Neural cell (in vitro differentiated cells): ENCODE measurements around the gene ZNF79. TPM values are rescaled to one million over a fixed set of nuclear protein-coding genes. Genes with fewer than 3 reads are reported as not detected.

Experiments used
- H2AFZ ChIP-seq: fragments of 200-600, 300-800 bp; sonication (generic), shearing (Covaris generic); 2 replicates; pipeline ENCODE4 v1.6.0; 2014; ENCODE audit warnings: low read depth, mild to moderate bottlenecking, antibody characterized with exemption, low read length, moderate library complexity
- H3F3A ChIP-seq: fragments of 200-600 bp; shearing (Covaris generic); 2 replicates; pipeline ENCODE4 v1.6.1; 2016; ENCODE audit warnings: mild to moderate bottlenecking, moderate library complexity, mixed read lengths, antibody characterized with exemption, low read length; ENCODE audit not compliant: insufficient read depth, poor library complexity, severe bottlenecking
- H3K27ac ChIP-seq: fragments of 200-600, 300-800 bp; sonication (generic), shearing (Covaris generic); 2 replicates; pipeline ENCODE4 v1.5.1; 2014; ENCODE audit warnings: mild to moderate bottlenecking, low read length, moderate library complexity
- H3K27me3 ChIP-seq: fragments of 300-800, 200-600 bp; sonication (generic), shearing (Covaris generic); 2 replicates; pipeline ENCODE4 v1.6.0; 2014; ENCODE audit warnings: mild to moderate bottlenecking, low read depth, low read length, moderate library complexity; ENCODE audit not compliant: insufficient read depth
- H3K36me3 ChIP-seq: fragments of 300-800, 200-600 bp; sonication (generic), shearing (Covaris generic); 2 replicates; pipeline ENCODE4 v1.5.1; 2014; ENCODE audit warnings: mild to moderate bottlenecking, antibody characterized with exemption, low read length, moderate library complexity; ENCODE audit not compliant: insufficient read depth
- H3K4me2 ChIP-seq: fragments of 300-800, 200-600 bp; sonication (generic), shearing (Covaris generic); 2 replicates; pipeline ENCODE4 v1.6.0; 2014; ENCODE audit warnings: mild to moderate bottlenecking, low read length
- H3K4me3 ChIP-seq: fragments of 300-800, 200-600 bp; sonication (generic), shearing (Covaris generic); 2 replicates; pipeline ENCODE4 v1.5.1; 2014; ENCODE audit warnings: mild to moderate bottlenecking, low read length, moderate library complexity
- H3K79me2 ChIP-seq: fragments of 200-600 bp; shearing (Covaris generic); replicated peaks from 2 replicates; pipeline ENCODE4 v1.6.0; 2014; ENCODE audit warnings: mild to moderate bottlenecking, low read length, moderate library complexity; ENCODE audit not compliant: insufficient read depth
- H3K9ac ChIP-seq: fragments of 300-800, 200-600 bp; sonication (generic), shearing (Covaris generic); 2 replicates; pipeline ENCODE4 v1.6.1; 2016; ENCODE audit warnings: mild to moderate bottlenecking, low read length, mixed read lengths
- H3K9me2 ChIP-seq: fragments of 200-600 bp; shearing (Covaris generic); 2 replicates; pipeline ENCODE4 v1.6.1; 2016; ENCODE audit warnings: mild to moderate bottlenecking, low read length, mixed read lengths; ENCODE audit not compliant: insufficient read depth
- H3K9me3 ChIP-seq: fragments of 200-600, 300-800 bp; sonication (generic), shearing (Covaris generic); 2 replicates; pipeline ENCODE4 v1.6.1; 2016; ENCODE audit warnings: mild to moderate bottlenecking, mixed run types, low read length, moderate library complexity, mixed read lengths
- H4K20me1 ChIP-seq: fragments of 200-600 bp; shearing (Covaris generic); 2 replicates; pipeline ENCODE4 v1.6.1; 2016; ENCODE audit warnings: mild to moderate bottlenecking, mixed run types; ENCODE audit not compliant: insufficient read depth
- EP300 ChIP-seq: fragments of 450-650 bp; conservative IDR thresholded peaks from 2 replicates; pipeline ENCODE4 v1.6.1; 2014; ENCODE audit warnings: antibody characterized with exemption, mild to moderate bottlenecking, moderate library complexity; ENCODE audit not compliant: poor library complexity, severe bottlenecking
- EZH2 ChIP-seq: fragments of 200-600, 300-800 bp; shearing (Covaris generic), sonication (generic); IDR thresholded peaks from 2 replicates; pipeline ENCODE4 v1.6.1; 2014; ENCODE audit warnings: antibody characterized with exemption, low read length, borderline replicate concordance, mild to moderate bottlenecking; ENCODE audit not compliant: insufficient read depth, poor library complexity, severe bottlenecking
- MXI1 ChIP-seq: fragments of 450-650 bp; conservative IDR thresholded peaks from 2 replicates; pipeline ENCODE4 v1.6.1; 2014; ENCODE audit warnings: antibody characterized with exemption, mild to moderate bottlenecking; ENCODE audit not compliant: poor library complexity, severe bottlenecking
- POLR2AphosphoS5 ChIP-seq: IDR thresholded peaks from 2 replicates; pipeline ENCODE4 v1.6.1; 2012
- RAD21 ChIP-seq: fragments of 450-650 bp; conservative IDR thresholded peaks from 2 replicates; pipeline ENCODE4 v1.6.1; 2014; ENCODE audit warnings: antibody characterized with exemption, mild to moderate bottlenecking, moderate library complexity
- SMC3 ChIP-seq: fragments of 450-650 bp; conservative IDR thresholded peaks from 2 replicates; pipeline ENCODE4 v1.6.1; 2014; ENCODE audit warnings: antibody characterized with exemption, mild to moderate bottlenecking, moderate library complexity; ENCODE audit not compliant: poor library complexity
- TAF1 ChIP-seq: IDR thresholded peaks from 2 replicates; pipeline ENCODE4 v1.6.1; 2012; ENCODE audit warnings: low read depth
- polyA plus RNA-seq: library from polyadenylated mRNA; depleted of rRNA; stranded (reverse); fragments of >200 nt; gene quantifications from 2 replicates; pipeline ENCODE4 v1.2.3, GENCODE V29; 2014
- TF ChIP-seq, protein P1 (sequence below): fragments of 450-650 bp; IDR thresholded peaks from 2 replicates; pipeline ENCODE4 v1.5.1; 2014; ENCODE audit warnings: antibody characterized with exemption, mild to moderate bottlenecking, moderate library complexity; ENCODE audit not compliant: poor library complexity, severe bottlenecking
- TF ChIP-seq, protein P2 (sequence below): IDR thresholded peaks from 2 replicates; pipeline ENCODE4 v1.6.1; 2012; ENCODE audit warnings: borderline replicate concordance

Gene ZNF79
- polyA plus RNA-seq, 1 donor from 2014 or later = 2.9 TPM

GRCh38 chr9:127492616-127493015 lies 68.4 kb downstream of the ZNF79 start:
- Histone ChIP-seq H4K20me1 (no peaks in the 10 kb centered on the region), H3K27ac (no peak overlapping the region), H3K4me3 (no peak overlapping the region), H3K79me2 (no peaks in the 10 kb centered on the region), H3K4me2 (no peak overlapping the region), H3K9ac (no peak overlapping the region), H3K27me3 (no peaks in the 10 kb centered on the region), H3F3A (no peaks in the 10 kb centered on the region), H3K9me2 (no peaks in the 10 kb centered on the region), H2AFZ (no peak overlapping the region), H3K36me3 (no peaks in the 10 kb centered on the region), H3K9me3 (no peaks in the 10 kb centered on the region)
- TF ChIP-seq SMC3 = no peak
- no peak for TF ChIP-seq RAD21
- no peak for TF ChIP-seq POLR2AphosphoS5
- TF ChIP-seq, protein P1, sequence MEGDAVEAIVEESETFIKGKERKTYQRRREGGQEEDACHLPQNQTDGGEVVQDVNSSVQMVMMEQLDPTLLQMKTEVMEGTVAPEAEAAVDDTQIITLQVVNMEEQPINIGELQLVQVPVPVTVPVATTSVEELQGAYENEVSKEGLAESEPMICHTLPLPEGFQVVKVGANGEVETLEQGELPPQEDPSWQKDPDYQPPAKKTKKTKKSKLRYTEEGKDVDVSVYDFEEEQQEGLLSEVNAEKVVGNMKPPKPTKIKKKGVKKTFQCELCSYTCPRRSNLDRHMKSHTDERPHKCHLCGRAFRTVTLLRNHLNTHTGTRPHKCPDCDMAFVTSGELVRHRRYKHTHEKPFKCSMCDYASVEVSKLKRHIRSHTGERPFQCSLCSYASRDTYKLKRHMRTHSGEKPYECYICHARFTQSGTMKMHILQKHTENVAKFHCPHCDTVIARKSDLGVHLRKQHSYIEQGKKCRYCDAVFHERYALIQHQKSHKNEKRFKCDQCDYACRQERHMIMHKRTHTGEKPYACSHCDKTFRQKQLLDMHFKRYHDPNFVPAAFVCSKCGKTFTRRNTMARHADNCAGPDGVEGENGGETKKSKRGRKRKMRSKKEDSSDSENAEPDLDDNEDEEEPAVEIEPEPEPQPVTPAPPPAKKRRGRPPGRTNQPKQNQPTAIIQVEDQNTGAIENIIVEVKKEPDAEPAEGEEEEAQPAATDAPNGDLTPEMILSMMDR = no peak
- TF ChIP-seq MXI1 = no peak
- TF ChIP-seq EZH2 = no peak
- TF ChIP-seq TAF1 = no peak
- TF ChIP-seq, protein P2, sequence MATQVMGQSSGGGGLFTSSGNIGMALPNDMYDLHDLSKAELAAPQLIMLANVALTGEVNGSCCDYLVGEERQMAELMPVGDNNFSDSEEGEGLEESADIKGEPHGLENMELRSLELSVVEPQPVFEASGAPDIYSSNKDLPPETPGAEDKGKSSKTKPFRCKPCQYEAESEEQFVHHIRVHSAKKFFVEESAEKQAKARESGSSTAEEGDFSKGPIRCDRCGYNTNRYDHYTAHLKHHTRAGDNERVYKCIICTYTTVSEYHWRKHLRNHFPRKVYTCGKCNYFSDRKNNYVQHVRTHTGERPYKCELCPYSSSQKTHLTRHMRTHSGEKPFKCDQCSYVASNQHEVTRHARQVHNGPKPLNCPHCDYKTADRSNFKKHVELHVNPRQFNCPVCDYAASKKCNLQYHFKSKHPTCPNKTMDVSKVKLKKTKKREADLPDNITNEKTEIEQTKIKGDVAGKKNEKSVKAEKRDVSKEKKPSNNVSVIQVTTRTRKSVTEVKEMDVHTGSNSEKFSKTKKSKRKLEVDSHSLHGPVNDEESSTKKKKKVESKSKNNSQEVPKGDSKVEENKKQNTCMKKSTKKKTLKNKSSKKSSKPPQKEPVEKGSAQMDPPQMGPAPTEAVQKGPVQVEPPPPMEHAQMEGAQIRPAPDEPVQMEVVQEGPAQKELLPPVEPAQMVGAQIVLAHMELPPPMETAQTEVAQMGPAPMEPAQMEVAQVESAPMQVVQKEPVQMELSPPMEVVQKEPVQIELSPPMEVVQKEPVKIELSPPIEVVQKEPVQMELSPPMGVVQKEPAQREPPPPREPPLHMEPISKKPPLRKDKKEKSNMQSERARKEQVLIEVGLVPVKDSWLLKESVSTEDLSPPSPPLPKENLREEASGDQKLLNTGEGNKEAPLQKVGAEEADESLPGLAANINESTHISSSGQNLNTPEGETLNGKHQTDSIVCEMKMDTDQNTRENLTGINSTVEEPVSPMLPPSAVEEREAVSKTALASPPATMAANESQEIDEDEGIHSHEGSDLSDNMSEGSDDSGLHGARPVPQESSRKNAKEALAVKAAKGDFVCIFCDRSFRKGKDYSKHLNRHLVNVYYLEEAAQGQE = no peak
- no peak for TF ChIP-seq EP300

GRCh38 chr9:127493592-127494303 lies 69.6 kb downstream of the ZNF79 start:
- H3K27me3 ChIP-seq = no peaks in the 10 kb centered on the region
- TF ChIP-seq RAD21 (no peak), EP300 (no peak), TAF1 (no peak), SMC3 (no peak), EZH2 (no peak), POLR2AphosphoS5 (no peak), MXI1 (no peak)
- TF ChIP-seq, protein P2 = no peak
- TF ChIP-seq, protein P1 = no peak
- no peak overlapping the region for H3K27ac ChIP-seq
- H3K9ac ChIP-seq = no peak overlapping the region
- no peaks in the 10 kb centered on the region for H3K9me3 ChIP-seq
- no peak overlapping the region for H3K4me3 ChIP-seq
- no peaks in the 10 kb centered on the region for H3F3A ChIP-seq
- no peaks in the 10 kb centered on the region for H4K20me1 ChIP-seq
- no peak overlapping the region for H3K4me2 ChIP-seq
- H2AFZ ChIP-seq = no peak overlapping the region
- H3K9me2 ChIP-seq = no peaks in the 10 kb centered on the region
- H3K79me2 ChIP-seq = no peaks in the 10 kb centered on the region
- no peaks in the 10 kb centered on the region for H3K36me3 ChIP-seq
